Liver (tissue), 9 donors: ENCODE data around the gene RIMKLB. TPM values are rescaled to one million over a fixed set of nuclear protein-coding genes. Genes with fewer than 3 reads are reported as not detected.

Source experiments
- DNase-seq: peaks from one replicate; pipeline ENCODE4 v3.0.0-alpha.2; 2017; ENCODE audit warnings: low spot score
- H3K27ac ChIP-seq, 2 donors: one replicate each; pipeline ENCODE4 v1.7.0; 2013; ENCODE audit warnings: inconsistent platforms in 2 of 2, low read length in 2 of 2, control low read depth in 1 of 2, low read depth in 1 of 2, mild to moderate bottlenecking in 1 of 2
- H3K27me3 ChIP-seq, 4 donors: one replicate each; pipeline versions ENCODE4 v1.6.1 to v1.7.0; 2013; ENCODE audit warnings: low read length in 3 of 4, inconsistent platforms in 1 of 4, mild to moderate bottlenecking in 1 of 4, moderate library complexity in 1 of 4; ENCODE audit not compliant: control insufficient read depth in 4 of 4, insufficient read depth in 4 of 4
- H3K36me3 ChIP-seq, 4 donors: one replicate each; pipeline versions ENCODE4 v1.6.1 to v1.7.0; 2013; ENCODE audit warnings: low read length in 3 of 4, mild to moderate bottlenecking in 3 of 4, low read depth in 1 of 4, moderate library complexity in 1 of 4; ENCODE audit not compliant: control insufficient read depth in 4 of 4, insufficient read depth in 3 of 4
- H3K4me1 ChIP-seq, 4 donors: one replicate each; pipeline versions ENCODE4 v1.6.1 to v1.7.0; 2013; ENCODE audit warnings: low read length in 3 of 4, mild to moderate bottlenecking in 3 of 4, moderate library complexity in 1 of 4; ENCODE audit not compliant: control insufficient read depth in 4 of 4, insufficient read depth in 4 of 4
- H3K4me3 ChIP-seq, 3 donors: one replicate each; pipeline versions ENCODE4 v1.6.1 to v1.7.0; 2013; ENCODE audit warnings: low read length in 3 of 3, control low read depth in 1 of 3, low read depth in 1 of 3, mild to moderate bottlenecking in 1 of 3
- H3K9ac ChIP-seq, 2 donors: one replicate each; pipeline ENCODE4 v1.7.0; 2013; ENCODE audit warnings: low read length in 2 of 2, mild to moderate bottlenecking in 2 of 2, moderate library complexity in 2 of 2, control low read depth in 1 of 2, low read depth in 1 of 2
- H3K9me3 ChIP-seq, 4 donors: one replicate each; pipeline versions ENCODE4 v1.6.1 to v1.7.0; 2013; ENCODE audit warnings: low read length in 3 of 4; ENCODE audit not compliant: control insufficient read depth in 4 of 4
- EGR1 ChIP-seq, 2 donors: IDR thresholded peaks; 2 replicates each; pipeline ENCODE4 v1.6.1; 2016 to 2018; ENCODE audit warnings: antibody characterized with exemption in 2 of 2, low read depth in 2 of 2
- FOXA1 ChIP-seq: IDR thresholded peaks from 2 replicates; pipeline ENCODE4 v1.6.1; 2016; ENCODE audit warnings: antibody characterized with exemption
- FOXA2 ChIP-seq: IDR thresholded peaks from 2 replicates; pipeline ENCODE4 v1.6.1; 2016; ENCODE audit warnings: antibody characterized with exemption
- GABPA ChIP-seq, 2 donors: IDR thresholded peaks in 1 of 2; conservative IDR thresholded peaks in 1 of 2; 2 replicates each; pipeline ENCODE4 v1.6.1; 2016; ENCODE audit warnings: antibody characterized with exemption in 2 of 2, mild to moderate bottlenecking in 1 of 2, moderate library complexity in 1 of 2
- HNF4A ChIP-seq, 2 donors: conservative IDR thresholded peaks; 2 replicates each; pipeline ENCODE4 v1.6.1; 2016; ENCODE audit warnings: antibody characterized with exemption in 2 of 2, mild to moderate bottlenecking in 2 of 2
- HNF4G ChIP-seq: IDR thresholded peaks from 2 replicates; pipeline ENCODE4 v1.6.1; 2016; ENCODE audit warnings: antibody characterized with exemption
- JUND ChIP-seq, 2 donors: IDR thresholded peaks; 2 replicates each; pipeline ENCODE4 v1.6.1; 2016; ENCODE audit warnings: antibody characterized with exemption in 2 of 2
- NR2F2 ChIP-seq: IDR thresholded peaks from 2 replicates; pipeline ENCODE4 v1.6.1; 2016; ENCODE audit warnings: antibody characterized with exemption
- RAD21 ChIP-seq, 2 donors: IDR thresholded peaks; 2 replicates each; pipeline ENCODE4 v1.6.1; 2016; ENCODE audit warnings: antibody characterized with exemption in 2 of 2, mild to moderate bottlenecking in 2 of 2
- RXRA ChIP-seq, 2 donors: IDR thresholded peaks; 2 replicates each; pipeline ENCODE4 v1.6.1; 2017 to 2018; ENCODE audit warnings: antibody characterized with exemption in 2 of 2, mild to moderate bottlenecking in 1 of 2
- SP1 ChIP-seq: IDR thresholded peaks from 2 replicates; pipeline ENCODE4 v1.6.1; 2018; ENCODE audit warnings: antibody characterized with exemption, mild to moderate bottlenecking
- TAF1 ChIP-seq: conservative IDR thresholded peaks from 2 replicates; pipeline ENCODE4 v1.6.1; 2016; ENCODE audit warnings: antibody characterized with exemption, mild to moderate bottlenecking
- WGBS: extraction: QIAGEN DNeasy Blood & Tissue Kit; methylation state at CpG from one replicate; pipeline ENCODE4 v1.1.7; 2013; 5-methylcytosine and 5-hydroxymethylcytosine counted together
- polyA plus RNA-seq, 2 donors: library from polyadenylated mRNA; stranded (reverse) in 1 of 2; unstranded in 1 of 2; fragments of 200-250 nt in 1 of 2; fragments of >200 nt in 1 of 2; fragmentation: Nextera tagmentation in 1 of 2; extraction: Ambion mirVana in 1 of 2; gene quantifications; one replicate each; pipeline versions ENCODE4 v1.2.1 to v1.2.3, GENCODE V29; 2013 to 2015
- total RNA-seq, 2 donors: library from RNA; depleted of rRNA; stranded (reverse); fragments of >200 nt; gene quantifications; one replicate each; pipeline ENCODE4 v1.2.3, GENCODE V29; 2014
- TF ChIP-seq, protein P1 (sequence below): fragments of 150-350 bp; IDR thresholded peaks from 2 replicates; pipeline ENCODE4 v1.5.1; 2017; ENCODE audit warnings: improper control_type of control experiment, low read depth, low read length; ENCODE audit not compliant: missing input control
- TF ChIP-seq, protein P2 (sequence below): IDR thresholded peaks from 2 replicates; pipeline ENCODE4 v1.6.1; 2016; ENCODE audit warnings: antibody characterized with exemption, mild to moderate bottlenecking
- TF ChIP-seq, protein P3 (sequence below): IDR thresholded peaks from 2 replicates; pipeline ENCODE4 v1.6.1; 2016; ENCODE audit warnings: antibody characterized with exemption
- TF ChIP-seq, protein P4 (sequence below): IDR thresholded peaks from 2 replicates; pipeline ENCODE4 v1.6.1; 2016; ENCODE audit warnings: antibody characterized with exemption
- donor health status: healthy.
- donor health status: healthy.
- donor health status: healthy.
- donor health status: healthy.
- donor health status: healthy.

Gene RIMKLB
- total and polyA plus RNA-seq, 4 donors = 1.6 to 9.5 (median 3.8) TPM

DNA sequence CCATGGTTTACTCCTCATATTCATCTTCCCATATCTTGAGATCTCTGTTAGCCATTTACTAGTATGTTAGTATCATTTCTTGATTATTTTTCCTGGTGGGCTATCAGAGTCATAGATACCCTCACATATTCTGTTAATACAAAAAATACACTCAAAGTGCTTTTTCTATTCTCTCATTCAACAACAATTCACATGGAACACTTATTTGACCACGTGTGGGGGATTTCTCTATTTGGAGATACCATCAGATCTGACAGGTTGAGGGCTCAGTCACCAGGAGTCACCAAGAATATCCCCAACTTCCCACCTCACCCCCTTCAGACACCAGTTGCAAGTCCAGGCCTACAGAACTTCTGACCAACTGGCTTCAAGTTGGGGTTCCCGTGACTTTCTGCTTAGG lies 72.7 kb downstream of the RIMKLB start:
- 97% methylated on average over 2 of the region's 2 CpGs for WGBS
- Histone ChIP-seq H3K9ac (no peak overlapping the region), H3K4me1 (no peaks in the 10 kb centered on the region), H3K4me3 (no peak overlapping the region), H3K27ac (no peak overlapping the region), H3K9me3 (no peaks in the 10 kb centered on the region), H3K36me3 (no peaks in the 10 kb centered on the region), H3K27me3 (no peaks in the 10 kb centered on the region)
- DNase-seq = no peak
- no peak for TF ChIP-seq TAF1
- no peak for TF ChIP-seq RAD21 (IDR thresholded peaks at IDR 0.05)
- TF ChIP-seq HNF4A (conservative IDR thresholded peaks at IDR 0.05) = no peak
- no peak for TF ChIP-seq RXRA (IDR thresholded peaks at IDR 0.05)
- no peak for TF ChIP-seq EGR1 (IDR thresholded peaks at IDR 0.05; ENCODE audit: low read depth in 2 of 2)
- TF ChIP-seq JUND (IDR thresholded peaks at IDR 0.05) = no peak

DNA sequence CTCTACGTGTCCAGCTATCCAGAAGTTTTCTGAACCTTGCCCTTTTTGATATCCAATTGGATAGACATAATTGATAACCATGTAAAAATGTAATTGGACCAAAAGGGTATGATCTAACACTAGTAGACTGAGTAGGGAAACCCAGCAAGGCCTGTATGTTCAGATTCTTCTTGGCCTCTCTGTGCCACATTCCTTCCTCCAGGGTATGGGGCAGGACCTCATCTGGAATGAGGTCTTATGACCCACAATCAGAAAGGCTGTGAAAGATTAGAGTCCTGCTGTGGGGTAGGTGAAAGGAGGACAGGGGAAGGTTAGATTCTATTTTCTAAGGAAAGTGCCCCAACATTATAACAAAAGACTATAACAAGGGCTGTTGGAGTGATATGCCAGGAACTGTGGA lies 73.3 kb downstream of the RIMKLB start:
- TF ChIP-seq, protein P1, sequence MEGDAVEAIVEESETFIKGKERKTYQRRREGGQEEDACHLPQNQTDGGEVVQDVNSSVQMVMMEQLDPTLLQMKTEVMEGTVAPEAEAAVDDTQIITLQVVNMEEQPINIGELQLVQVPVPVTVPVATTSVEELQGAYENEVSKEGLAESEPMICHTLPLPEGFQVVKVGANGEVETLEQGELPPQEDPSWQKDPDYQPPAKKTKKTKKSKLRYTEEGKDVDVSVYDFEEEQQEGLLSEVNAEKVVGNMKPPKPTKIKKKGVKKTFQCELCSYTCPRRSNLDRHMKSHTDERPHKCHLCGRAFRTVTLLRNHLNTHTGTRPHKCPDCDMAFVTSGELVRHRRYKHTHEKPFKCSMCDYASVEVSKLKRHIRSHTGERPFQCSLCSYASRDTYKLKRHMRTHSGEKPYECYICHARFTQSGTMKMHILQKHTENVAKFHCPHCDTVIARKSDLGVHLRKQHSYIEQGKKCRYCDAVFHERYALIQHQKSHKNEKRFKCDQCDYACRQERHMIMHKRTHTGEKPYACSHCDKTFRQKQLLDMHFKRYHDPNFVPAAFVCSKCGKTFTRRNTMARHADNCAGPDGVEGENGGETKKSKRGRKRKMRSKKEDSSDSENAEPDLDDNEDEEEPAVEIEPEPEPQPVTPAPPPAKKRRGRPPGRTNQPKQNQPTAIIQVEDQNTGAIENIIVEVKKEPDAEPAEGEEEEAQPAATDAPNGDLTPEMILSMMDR = no peak
- TF ChIP-seq JUND (IDR thresholded peaks at IDR 0.05) = no peak
- no peak for TF ChIP-seq EGR1 (IDR thresholded peaks at IDR 0.05; ENCODE audit: low read depth in 2 of 2)
- TF ChIP-seq TAF1 = no peak
- no peak for TF ChIP-seq RAD21 (IDR thresholded peaks at IDR 0.05)
- TF ChIP-seq FOXA1 = no peak
- no peak for TF ChIP-seq NR2F2
- TF ChIP-seq, protein P2, sequence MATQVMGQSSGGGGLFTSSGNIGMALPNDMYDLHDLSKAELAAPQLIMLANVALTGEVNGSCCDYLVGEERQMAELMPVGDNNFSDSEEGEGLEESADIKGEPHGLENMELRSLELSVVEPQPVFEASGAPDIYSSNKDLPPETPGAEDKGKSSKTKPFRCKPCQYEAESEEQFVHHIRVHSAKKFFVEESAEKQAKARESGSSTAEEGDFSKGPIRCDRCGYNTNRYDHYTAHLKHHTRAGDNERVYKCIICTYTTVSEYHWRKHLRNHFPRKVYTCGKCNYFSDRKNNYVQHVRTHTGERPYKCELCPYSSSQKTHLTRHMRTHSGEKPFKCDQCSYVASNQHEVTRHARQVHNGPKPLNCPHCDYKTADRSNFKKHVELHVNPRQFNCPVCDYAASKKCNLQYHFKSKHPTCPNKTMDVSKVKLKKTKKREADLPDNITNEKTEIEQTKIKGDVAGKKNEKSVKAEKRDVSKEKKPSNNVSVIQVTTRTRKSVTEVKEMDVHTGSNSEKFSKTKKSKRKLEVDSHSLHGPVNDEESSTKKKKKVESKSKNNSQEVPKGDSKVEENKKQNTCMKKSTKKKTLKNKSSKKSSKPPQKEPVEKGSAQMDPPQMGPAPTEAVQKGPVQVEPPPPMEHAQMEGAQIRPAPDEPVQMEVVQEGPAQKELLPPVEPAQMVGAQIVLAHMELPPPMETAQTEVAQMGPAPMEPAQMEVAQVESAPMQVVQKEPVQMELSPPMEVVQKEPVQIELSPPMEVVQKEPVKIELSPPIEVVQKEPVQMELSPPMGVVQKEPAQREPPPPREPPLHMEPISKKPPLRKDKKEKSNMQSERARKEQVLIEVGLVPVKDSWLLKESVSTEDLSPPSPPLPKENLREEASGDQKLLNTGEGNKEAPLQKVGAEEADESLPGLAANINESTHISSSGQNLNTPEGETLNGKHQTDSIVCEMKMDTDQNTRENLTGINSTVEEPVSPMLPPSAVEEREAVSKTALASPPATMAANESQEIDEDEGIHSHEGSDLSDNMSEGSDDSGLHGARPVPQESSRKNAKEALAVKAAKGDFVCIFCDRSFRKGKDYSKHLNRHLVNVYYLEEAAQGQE = no peak
- TF ChIP-seq, protein P3, sequence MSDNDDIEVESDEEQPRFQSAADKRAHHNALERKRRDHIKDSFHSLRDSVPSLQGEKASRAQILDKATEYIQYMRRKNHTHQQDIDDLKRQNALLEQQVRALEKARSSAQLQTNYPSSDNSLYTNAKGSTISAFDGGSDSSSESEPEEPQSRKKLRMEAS = no peak
- TF ChIP-seq, protein P4, sequence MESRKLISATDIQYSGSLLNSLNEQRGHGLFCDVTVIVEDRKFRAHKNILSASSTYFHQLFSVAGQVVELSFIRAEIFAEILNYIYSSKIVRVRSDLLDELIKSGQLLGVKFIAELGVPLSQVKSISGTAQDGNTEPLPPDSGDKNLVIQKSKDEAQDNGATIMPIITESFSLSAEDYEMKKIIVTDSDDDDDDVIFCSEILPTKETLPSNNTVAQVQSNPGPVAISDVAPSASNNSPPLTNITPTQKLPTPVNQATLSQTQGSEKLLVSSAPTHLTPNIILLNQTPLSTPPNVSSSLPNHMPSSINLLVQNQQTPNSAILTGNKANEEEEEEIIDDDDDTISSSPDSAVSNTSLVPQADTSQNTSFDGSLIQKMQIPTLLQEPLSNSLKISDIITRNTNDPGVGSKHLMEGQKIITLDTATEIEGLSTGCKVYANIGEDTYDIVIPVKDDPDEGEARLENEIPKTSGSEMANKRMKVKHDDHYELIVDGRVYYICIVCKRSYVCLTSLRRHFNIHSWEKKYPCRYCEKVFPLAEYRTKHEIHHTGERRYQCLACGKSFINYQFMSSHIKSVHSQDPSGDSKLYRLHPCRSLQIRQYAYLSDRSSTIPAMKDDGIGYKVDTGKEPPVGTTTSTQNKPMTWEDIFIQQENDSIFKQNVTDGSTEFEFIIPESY = no peak
- no peak for TF ChIP-seq HNF4G
- TF ChIP-seq SP1 = no peak
- no peak for TF ChIP-seq GABPA (IDR thresholded peaks at IDR 0.05 in 1 of 2, conservative IDR thresholded peaks at IDR 0.05 in 1 of 2)
- TF ChIP-seq HNF4A (conservative IDR thresholded peaks at IDR 0.05) = no peak
- no peak for TF ChIP-seq FOXA2
- 92% methylated on average over 1 of the region's 1 CpG for WGBS
- no peaks in the 10 kb centered on the region for H3K36me3 ChIP-seq
- no peak for DNase-seq
- no peak overlapping the region for H3K4me3 ChIP-seq
- no peak overlapping the region for H3K9ac ChIP-seq
- no peaks in the 10 kb centered on the region for H3K9me3 ChIP-seq
- no peaks in the 10 kb centered on the region for H3K27me3 ChIP-seq
- H3K4me1 ChIP-seq = no peaks in the 10 kb centered on the region
- no peak overlapping the region for H3K27ac ChIP-seq
